Measurements from ENCODE around the gene MAD2L1BP. TPM values are rescaled to one million over a fixed set of nuclear protein-coding genes. Genes with fewer than 3 reads are reported as not detected.

The MAD2L1BP gene
- total RNA-seq, 1 experiment from 2014 or later = 30.1 TPM

DNA sequence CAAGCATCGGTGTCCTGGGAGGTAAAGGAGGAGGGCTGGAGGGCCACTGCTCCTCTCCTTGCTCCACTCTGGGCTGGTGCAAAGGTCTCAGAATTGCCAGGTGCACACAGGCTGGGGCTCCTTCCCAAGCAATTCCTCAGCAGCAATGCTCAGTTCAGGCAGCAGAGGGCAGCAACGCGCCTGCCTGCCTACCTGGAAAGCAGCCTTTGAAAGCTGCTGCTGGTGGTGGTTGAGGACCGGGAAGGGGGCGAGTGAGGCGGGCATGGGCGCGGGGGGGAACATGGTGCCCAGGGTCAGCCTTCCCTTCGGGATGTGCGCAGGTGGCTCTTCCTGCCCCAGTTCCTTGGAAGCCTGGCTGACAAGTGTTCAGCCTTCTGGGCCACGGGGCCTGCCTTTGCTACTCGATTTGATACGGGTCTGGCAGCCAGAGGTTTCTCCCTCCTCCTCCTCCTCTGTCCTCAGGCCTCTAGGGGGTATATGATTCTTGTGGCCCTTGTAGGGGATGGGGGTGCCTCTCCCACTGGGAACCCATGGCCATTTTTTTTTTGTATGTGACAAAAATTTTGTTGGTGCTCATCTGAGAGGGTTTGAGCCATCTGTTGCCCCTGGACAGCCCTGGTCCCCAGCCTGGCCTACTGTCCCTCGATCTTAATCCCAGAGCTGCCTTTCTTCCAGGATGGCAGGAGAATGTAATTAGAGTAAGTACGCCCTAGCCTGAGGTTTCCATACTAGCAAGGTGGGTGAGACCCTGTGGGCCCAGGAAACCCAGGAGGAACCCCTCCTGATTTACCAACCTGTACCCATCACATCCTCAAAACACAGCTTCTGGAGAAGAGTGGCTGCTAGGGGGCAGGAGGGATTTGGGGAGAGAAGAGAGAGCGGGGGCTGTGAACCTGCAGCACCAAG is 31.9 kb downstream of the MAD2L1BP start:
- ATAC-seq = peak; percentile 63
- Mint-ChIP-seq H3K27ac (peak overlapping the region; percentile 7; the same call in 1 of the 2 replicates), H3K4me1 (peaks cover 36% of the 10 kb centered on the region), H3K4me3 (peak overlapping the region; percentile 55), H3K27me3 (ENCODE audit: low read depth) (peaks cover 9% of the 10 kb centered on the region), H3K36me3 (peaks cover 18% of the 10 kb centered on the region), H3K9me3 (no peaks in the 10 kb centered on the region)
- DNase-seq (ENCODE audit: low spot score) = peak; percentile 88
- ChIA-PET CTCF (interaction anchor here (0.6 to 7.0 kb wide), 61 partner anchors 9 to 421 kb away, joined by 3 to 68 read pairs (median 4); partner anchors contain the start of genes GTPBP2, MRPS18A, RSPH9 and VEGFA), POLR2A (interaction anchor here (0.7 to 2.8 kb wide), 6 partner anchors 28 to 107 kb away, joined by 3 to 12 read pairs (median 6); partner anchors contain the start of genes GTPBP2 and VEGFA)
- TF ChIP-seq EMX1 (CRISPR knock-in tag; IDR thresholded peaks at IDR 0.05) (0 out of 2 replicates have a peak, but pooled peaks have one; percentile 59), OVOL2 (CRISPR knock-in tag; IDR thresholded peaks at IDR 0.05; ENCODE audit: borderline replicate concordance) (no peak), ZNF263 (CRISPR knock-in tag; IDR thresholded peaks at IDR 0.05; ENCODE audit: low read depth) (peak; percentile 50; the same call in 1 of the 2 replicates), SMAD3 (CRISPR knock-in tag; IDR thresholded peaks at IDR 0.05; ENCODE audit: borderline replicate concordance) (no peak), ZNF671 (CRISPR knock-in tag; IDR thresholded peaks at IDR 0.05) (peak; percentile 72; the same call in 1 of the 2 replicates), NFATC4 (CRISPR knock-in tag; IDR thresholded peaks at IDR 0.05) (peak; percentile 34; the same call in 1 of the 2 replicates), ZNF317 (CRISPR knock-in tag; IDR thresholded peaks at IDR 0.05; ENCODE audit: borderline replicate concordance, low read depth) (no peak), NFYB (CRISPR knock-in tag; conservative IDR thresholded peaks at IDR 0.05; ENCODE audit: low read depth) (no peak), TCF7 (CRISPR knock-in tag; IDR thresholded peaks at IDR 0.05; ENCODE audit: low read depth) (no peak), SOX15 (CRISPR knock-in tag; IDR thresholded peaks at IDR 0.05) (no peak), HMGA2 (CRISPR knock-in tag; IDR thresholded peaks at IDR 0.05) (0 out of 2 replicates have a peak, but pooled peaks have one; percentile 3), TEAD1 (CRISPR knock-in tag; IDR thresholded peaks at IDR 0.05) (peak; percentile 31; the same call in 1 of the 2 replicates), ZNF416 (CRISPR knock-in tag; IDR thresholded peaks at IDR 0.05) (peak; percentile 60; the same call in 1 of the 2 replicates), TEAD4 (CRISPR knock-in tag; IDR thresholded peaks at IDR 0.05) (no peak)
- TF ChIP-seq, protein P1, sequence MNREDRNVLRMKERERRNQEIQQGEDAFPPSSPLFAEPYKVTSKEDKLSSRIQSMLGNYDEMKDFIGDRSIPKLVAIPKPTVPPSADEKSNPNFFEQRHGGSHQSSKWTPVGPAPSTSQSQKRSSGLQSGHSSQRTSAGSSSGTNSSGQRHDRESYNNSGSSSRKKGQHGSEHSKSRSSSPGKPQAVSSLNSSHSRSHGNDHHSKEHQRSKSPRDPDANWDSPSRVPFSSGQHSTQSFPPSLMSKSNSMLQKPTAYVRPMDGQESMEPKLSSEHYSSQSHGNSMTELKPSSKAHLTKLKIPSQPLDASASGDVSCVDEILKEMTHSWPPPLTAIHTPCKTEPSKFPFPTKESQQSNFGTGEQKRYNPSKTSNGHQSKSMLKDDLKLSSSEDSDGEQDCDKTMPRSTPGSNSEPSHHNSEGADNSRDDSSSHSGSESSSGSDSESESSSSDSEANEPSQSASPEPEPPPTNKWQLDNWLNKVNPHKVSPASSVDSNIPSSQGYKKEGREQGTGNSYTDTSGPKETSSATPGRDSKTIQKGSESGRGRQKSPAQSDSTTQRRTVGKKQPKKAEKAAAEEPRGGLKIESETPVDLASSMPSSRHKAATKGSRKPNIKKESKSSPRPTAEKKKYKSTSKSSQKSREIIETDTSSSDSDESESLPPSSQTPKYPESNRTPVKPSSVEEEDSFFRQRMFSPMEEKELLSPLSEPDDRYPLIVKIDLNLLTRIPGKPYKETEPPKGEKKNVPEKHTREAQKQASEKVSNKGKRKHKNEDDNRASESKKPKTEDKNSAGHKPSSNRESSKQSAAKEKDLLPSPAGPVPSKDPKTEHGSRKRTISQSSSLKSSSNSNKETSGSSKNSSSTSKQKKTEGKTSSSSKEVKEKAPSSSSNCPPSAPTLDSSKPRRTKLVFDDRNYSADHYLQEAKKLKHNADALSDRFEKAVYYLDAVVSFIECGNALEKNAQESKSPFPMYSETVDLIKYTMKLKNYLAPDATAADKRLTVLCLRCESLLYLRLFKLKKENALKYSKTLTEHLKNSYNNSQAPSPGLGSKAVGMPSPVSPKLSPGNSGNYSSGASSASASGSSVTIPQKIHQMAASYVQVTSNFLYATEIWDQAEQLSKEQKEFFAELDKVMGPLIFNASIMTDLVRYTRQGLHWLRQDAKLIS (CRISPR knock-in tag; IDR thresholded peaks at IDR 0.05; ENCODE audit: borderline replicate concordance) = no peak
- TF ChIP-seq, protein P2, sequence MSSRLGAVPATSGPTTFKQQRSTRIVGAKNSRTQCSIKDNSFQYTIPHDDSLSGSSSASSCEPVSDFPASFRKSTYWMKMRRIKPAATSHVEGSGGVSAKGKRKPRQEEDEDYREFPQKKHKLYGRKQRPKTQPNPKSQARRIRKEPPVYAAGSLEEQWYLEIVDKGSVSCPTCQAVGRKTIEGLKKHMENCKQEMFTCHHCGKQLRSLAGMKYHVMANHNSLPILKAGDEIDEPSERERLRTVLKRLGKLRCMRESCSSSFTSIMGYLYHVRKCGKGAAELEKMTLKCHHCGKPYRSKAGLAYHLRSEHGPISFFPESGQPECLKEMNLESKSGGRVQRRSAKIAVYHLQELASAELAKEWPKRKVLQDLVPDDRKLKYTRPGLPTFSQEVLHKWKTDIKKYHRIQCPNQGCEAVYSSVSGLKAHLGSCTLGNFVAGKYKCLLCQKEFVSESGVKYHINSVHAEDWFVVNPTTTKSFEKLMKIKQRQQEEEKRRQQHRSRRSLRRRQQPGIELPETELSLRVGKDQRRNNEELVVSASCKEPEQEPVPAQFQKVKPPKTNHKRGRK (CRISPR knock-in tag; IDR thresholded peaks at IDR 0.05; ENCODE audit: borderline replicate concordance) = no peak
- TF ChIP-seq, protein P3, sequence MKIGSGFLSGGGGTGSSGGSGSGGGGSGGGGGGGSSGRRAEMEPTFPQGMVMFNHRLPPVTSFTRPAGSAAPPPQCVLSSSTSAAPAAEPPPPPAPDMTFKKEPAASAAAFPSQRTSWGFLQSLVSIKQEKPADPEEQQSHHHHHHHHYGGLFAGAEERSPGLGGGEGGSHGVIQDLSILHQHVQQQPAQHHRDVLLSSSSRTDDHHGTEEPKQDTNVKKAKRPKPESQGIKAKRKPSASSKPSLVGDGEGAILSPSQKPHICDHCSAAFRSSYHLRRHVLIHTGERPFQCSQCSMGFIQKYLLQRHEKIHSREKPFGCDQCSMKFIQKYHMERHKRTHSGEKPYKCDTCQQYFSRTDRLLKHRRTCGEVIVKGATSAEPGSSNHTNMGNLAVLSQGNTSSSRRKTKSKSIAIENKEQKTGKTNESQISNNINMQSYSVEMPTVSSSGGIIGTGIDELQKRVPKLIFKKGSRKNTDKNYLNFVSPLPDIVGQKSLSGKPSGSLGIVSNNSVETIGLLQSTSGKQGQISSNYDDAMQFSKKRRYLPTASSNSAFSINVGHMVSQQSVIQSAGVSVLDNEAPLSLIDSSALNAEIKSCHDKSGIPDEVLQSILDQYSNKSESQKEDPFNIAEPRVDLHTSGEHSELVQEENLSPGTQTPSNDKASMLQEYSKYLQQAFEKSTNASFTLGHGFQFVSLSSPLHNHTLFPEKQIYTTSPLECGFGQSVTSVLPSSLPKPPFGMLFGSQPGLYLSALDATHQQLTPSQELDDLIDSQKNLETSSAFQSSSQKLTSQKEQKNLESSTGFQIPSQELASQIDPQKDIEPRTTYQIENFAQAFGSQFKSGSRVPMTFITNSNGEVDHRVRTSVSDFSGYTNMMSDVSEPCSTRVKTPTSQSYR (CRISPR knock-in tag; IDR thresholded peaks at IDR 0.05) = no peak
- TF ChIP-seq, protein P4, sequence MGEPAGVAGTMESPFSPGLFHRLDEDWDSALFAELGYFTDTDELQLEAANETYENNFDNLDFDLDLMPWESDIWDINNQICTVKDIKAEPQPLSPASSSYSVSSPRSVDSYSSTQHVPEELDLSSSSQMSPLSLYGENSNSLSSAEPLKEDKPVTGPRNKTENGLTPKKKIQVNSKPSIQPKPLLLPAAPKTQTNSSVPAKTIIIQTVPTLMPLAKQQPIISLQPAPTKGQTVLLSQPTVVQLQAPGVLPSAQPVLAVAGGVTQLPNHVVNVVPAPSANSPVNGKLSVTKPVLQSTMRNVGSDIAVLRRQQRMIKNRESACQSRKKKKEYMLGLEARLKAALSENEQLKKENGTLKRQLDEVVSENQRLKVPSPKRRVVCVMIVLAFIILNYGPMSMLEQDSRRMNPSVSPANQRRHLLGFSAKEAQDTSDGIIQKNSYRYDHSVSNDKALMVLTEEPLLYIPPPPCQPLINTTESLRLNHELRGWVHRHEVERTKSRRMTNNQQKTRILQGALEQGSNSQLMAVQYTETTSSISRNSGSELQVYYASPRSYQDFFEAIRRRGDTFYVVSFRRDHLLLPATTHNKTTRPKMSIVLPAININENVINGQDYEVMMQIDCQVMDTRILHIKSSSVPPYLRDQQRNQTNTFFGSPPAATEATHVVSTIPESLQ (CRISPR knock-in tag; IDR thresholded peaks at IDR 0.05) = no peak
- TF ChIP-seq, protein P5, sequence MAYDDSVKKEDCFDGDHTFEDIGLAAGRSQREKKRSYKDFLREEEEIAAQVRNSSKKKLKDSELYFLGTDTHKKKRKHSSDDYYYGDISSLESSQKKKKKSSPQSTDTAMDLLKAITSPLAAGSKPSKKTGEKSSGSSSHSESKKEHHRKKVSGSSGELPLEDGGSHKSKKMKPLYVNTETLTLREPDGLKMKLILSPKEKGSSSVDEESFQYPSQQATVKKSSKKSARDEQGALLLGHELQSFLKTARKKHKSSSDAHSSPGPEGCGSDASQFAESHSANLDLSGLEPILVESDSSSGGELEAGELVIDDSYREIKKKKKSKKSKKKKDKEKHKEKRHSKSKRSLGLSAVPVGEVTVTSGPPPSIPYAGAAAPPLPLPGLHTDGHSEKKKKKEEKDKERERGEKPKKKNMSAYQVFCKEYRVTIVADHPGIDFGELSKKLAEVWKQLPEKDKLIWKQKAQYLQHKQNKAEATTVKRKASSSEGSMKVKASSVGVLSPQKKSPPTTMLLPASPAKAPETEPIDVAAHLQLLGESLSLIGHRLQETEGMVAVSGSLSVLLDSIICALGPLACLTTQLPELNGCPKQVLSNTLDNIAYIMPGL (CRISPR knock-in tag; IDR thresholded peaks at IDR 0.05) = no peak

All from WTC11 (cell line).